Measurements from ENCODE around the gene MAP3K5.
A peak's percentile ranks its signal among the peaks of the same experiment; 100 is the strongest.
"Not testable (repeated sequence)": the region's sequence is repeated elsewhere in the genome, so short reads cannot be mapped to it uniquely, and the experiment has no call there.

The MAP3K5 gene

GRCh38 chr6:136792410-136793262, at the start of gene MAP3K5:
Gene MAP3K5, minus strand, starts transcription at chr6:136792477. Its CDS starts 320 bp downstream, at chr6:136792157.
- peak; percentile 88 for DNase-seq

GRCh38 chr6:136840276-136841001, 48.2 kb upstream of the MAP3K5 start:
- DNase-seq, result no peak

GRCh38 chr6:136831873-136832562, 39.7 kb upstream of the MAP3K5 start:
- DNase-seq, result no peak

- no peak for DNase-seq
These were observed 33.9 kb upstream of the MAP3K5 start for GRCh38 chr6:136826216-136826615.

GRCh38 chr6:136823128-136823660, 30.9 kb upstream of the MAP3K5 start:
- DNase-seq, result no peak

GRCh38 chr6:136822376-136823127, 30.3 kb upstream of the MAP3K5 start, which contains the start of gene PEX7:
Gene PEX7, plus strand, starts transcription at chr6:136822592. Its CDS starts 74 bp downstream, at chr6:136822666.
- peak; percentile 96 for DNase-seq

- DNase-seq, result no peak
These were observed 29.7 kb upstream of the MAP3K5 start for GRCh38 chr6:136822046-136822375.

- DNase-seq, result no peak
These were observed 28.3 kb upstream of the MAP3K5 start for GRCh38 chr6:136820561-136820960.

GRCh38 chr6:136816656-136817055, 24.4 kb upstream of the MAP3K5 start:
- no peak for DNase-seq

GRCh38 chr6:136815608-136816007, 23.3 kb upstream of the MAP3K5 start:
- not testable (repeated sequence) for DNase-seq

GRCh38 chr6:136812174-136812573, 19.9 kb upstream of the MAP3K5 start:
- DNase-seq, result no peak

GRCh38 chr6:136811272-136811671, 19.0 kb upstream of the MAP3K5 start:
- DNase-seq, result no peak

- no peak for DNase-seq
These were observed 17.0 kb upstream of the MAP3K5 start for GRCh38 chr6:136809091-136809860.

GRCh38 chr6:136803608-136804007, 11.3 kb upstream of the MAP3K5 start:
- no peak for DNase-seq

- DNase-seq, result no peak
These were observed 9.3 kb upstream of the MAP3K5 start for GRCh38 chr6:136801581-136801980.

GRCh38 chr6:136798044-136798443, 5.8 kb upstream of the MAP3K5 start:
- no peak for DNase-seq

GRCh38 chr6:136795996-136796395, 3.7 kb upstream of the MAP3K5 start:
- DNase-seq, result no peak

- no peak for DNase-seq
These were observed 3.1 kb upstream of the MAP3K5 start for GRCh38 chr6:136795386-136795785.

GRCh38 chr6:136793363-136793762, 1.1 kb upstream of the MAP3K5 start:
- no peak for DNase-seq

GRCh38 chr6:136792095-136792409, 225 bp downstream of the MAP3K5 start:
- no peak for DNase-seq

GRCh38 chr6:136791296-136792094, 782 bp downstream of the MAP3K5 start:
- DNase-seq, result peak; percentile 43

Data from right hindlimb (tissue), 1 donor.